ENCODE measurements around the gene ALK. TPM values are rescaled to one million over a fixed set of nuclear protein-coding genes. Genes with fewer than 3 reads are reported as not detected.
"Not testable (repeated sequence)": the region's sequence is repeated elsewhere in the genome, so short reads cannot be mapped to it uniquely, and the experiment has no call there.

The ALK gene
- total RNA-seq, 4 donors from 2014 or later, result 0.06 to 4.1 TPM; not detected in 2

GRCh38 chr2:29751390-29751789 lies 170.0 kb downstream of the ALK start:
- no peak overlapping the region for H3K27ac ChIP-seq
- TF ChIP-seq CTCF (IDR thresholded peaks at IDR 0.05), result no peak
- no peak for TF ChIP-seq POLR2A (IDR thresholded peaks at IDR 0.05)
- no peaks in the 10 kb centered on the region for H3K27me3 ChIP-seq
- H3K4me1 ChIP-seq, result no peaks in the 10 kb centered on the region
- intact Hi-C loops (cut with DNase I; ENCODE audit: low total_unique reads), result no loop called here
- H3K4me3 ChIP-seq, result no peak overlapping the region
- no peaks in the 10 kb centered on the region for H3K9me3 ChIP-seq
- DNase-seq, result no peak
- H3K36me3 ChIP-seq, result no peaks in the 10 kb centered on the region

GRCh38 chr2:29750463-29750862 lies 170.9 kb downstream of the ALK start:
- H3K4me1 ChIP-seq; DNase-seq; H3K27ac ChIP-seq; intact Hi-C loops (cut with DNase I; ENCODE audit: low total_unique reads); H3K9me3 ChIP-seq; H3K36me3 ChIP-seq; H3K4me3 ChIP-seq; H3K27me3 ChIP-seq: not testable (repeated sequence)

- intact Hi-C loops (cut with DNase I; ENCODE audit: low total_unique reads), result no loop called here
- Histone ChIP-seq H3K27me3 (no peaks in the 10 kb centered on the region), H3K27ac (no peak overlapping the region), H3K36me3 (no peaks in the 10 kb centered on the region), H3K9me3 (no peaks in the 10 kb centered on the region), H3K4me3 (no peak overlapping the region), H3K4me1 (no peaks in the 10 kb centered on the region)
- TF ChIP-seq POLR2A (IDR thresholded peaks at IDR 0.05) (no peak), CTCF (IDR thresholded peaks at IDR 0.05) (no peak)
- no peak for DNase-seq
Observed at GRCh38 chr2:29749843-29750242, 171.5 kb downstream of the ALK start.

GRCh38 chr2:29749041-29749440 lies 172.3 kb downstream of the ALK start:
- TF ChIP-seq CTCF (IDR thresholded peaks at IDR 0.05) (no peak), POLR2A (IDR thresholded peaks at IDR 0.05) (no peak)

GRCh38 chr2:29747786-29748470 lies 173.5 kb downstream of the ALK start:
- Histone ChIP-seq H3K9me3 (no peaks in the 10 kb centered on the region), H3K27ac (no peak overlapping the region), H3K36me3 (no peaks in the 10 kb centered on the region), H3K27me3 (no peaks in the 10 kb centered on the region), H3K4me3 (no peak overlapping the region), H3K4me1 (no peaks in the 10 kb centered on the region)
- intact Hi-C loops (cut with DNase I; ENCODE audit: low total_unique reads), result no loop called here
- no peak for TF ChIP-seq CTCF (IDR thresholded peaks at IDR 0.05)
- TF ChIP-seq POLR2A (IDR thresholded peaks at IDR 0.05), result no peak
- no peak for DNase-seq

More at GRCh38 chr2:29749041-29749440, 172.3 kb downstream of the ALK start:
- H3K4me1 ChIP-seq, result no peaks in the 10 kb centered on the region
- no peaks in the 10 kb centered on the region for H3K9me3 ChIP-seq
- H3K27ac ChIP-seq, result no peak overlapping the region
- H3K4me3 ChIP-seq, result no peak overlapping the region
- no peaks in the 10 kb centered on the region for H3K36me3 ChIP-seq
- no peaks in the 10 kb centered on the region for H3K27me3 ChIP-seq
- intact Hi-C loops (cut with DNase I; ENCODE audit: low total_unique reads), result no loop called here
- DNase-seq, result no peak

GRCh38 chr2:29744976-29745375 lies 176.4 kb downstream of the ALK start:
- TF ChIP-seq CTCF (IDR thresholded peaks at IDR 0.05) (no peak), POLR2A (IDR thresholded peaks at IDR 0.05) (no peak)
- H3K4me1 ChIP-seq, result no peaks in the 10 kb centered on the region
- DNase-seq, result no peak
- no peak overlapping the region for H3K4me3 ChIP-seq
- no peaks in the 10 kb centered on the region for H3K27me3 ChIP-seq
- intact Hi-C loops (cut with DNase I; ENCODE audit: low total_unique reads), result no loop called here
- H3K9me3 ChIP-seq, result no peaks in the 10 kb centered on the region
- no peak overlapping the region for H3K27ac ChIP-seq
- H3K36me3 ChIP-seq, result no peaks in the 10 kb centered on the region
